GM18508 (cell line): ENCODE measurements around the gene ARID3C.

ENCODE experiments used
- ATAC-seq: cut with Tn5 transposase; IDR thresholded peaks from one replicate; pipeline ENCODE4 v1.9.1; 2021; ENCODE audit warnings: moderate number of reproducible peaks; ENCODE audit not compliant: insufficient read depth, unreplicated experiment

Gene ARID3C

DNA sequence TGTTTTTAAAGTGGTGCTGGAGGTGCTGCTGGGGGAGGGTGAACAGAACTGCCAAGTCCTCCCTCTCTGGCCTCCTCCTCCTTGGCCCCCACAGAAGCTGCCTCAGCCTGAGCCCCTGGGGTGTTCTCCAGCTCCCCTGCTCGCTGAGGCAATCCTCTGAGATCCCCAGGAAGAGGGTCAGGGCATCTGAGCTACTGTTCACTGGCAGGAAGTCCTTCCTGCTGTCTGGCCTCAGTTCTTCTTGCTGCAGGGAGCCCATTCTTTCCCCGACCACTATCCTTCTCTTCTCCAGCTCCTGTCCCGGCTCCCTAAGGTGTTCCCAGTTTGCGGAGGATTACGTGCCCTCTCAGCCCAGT lies 49.1 kb downstream of the ARID3C start:
- ATAC-seq, result no peak

DNA sequence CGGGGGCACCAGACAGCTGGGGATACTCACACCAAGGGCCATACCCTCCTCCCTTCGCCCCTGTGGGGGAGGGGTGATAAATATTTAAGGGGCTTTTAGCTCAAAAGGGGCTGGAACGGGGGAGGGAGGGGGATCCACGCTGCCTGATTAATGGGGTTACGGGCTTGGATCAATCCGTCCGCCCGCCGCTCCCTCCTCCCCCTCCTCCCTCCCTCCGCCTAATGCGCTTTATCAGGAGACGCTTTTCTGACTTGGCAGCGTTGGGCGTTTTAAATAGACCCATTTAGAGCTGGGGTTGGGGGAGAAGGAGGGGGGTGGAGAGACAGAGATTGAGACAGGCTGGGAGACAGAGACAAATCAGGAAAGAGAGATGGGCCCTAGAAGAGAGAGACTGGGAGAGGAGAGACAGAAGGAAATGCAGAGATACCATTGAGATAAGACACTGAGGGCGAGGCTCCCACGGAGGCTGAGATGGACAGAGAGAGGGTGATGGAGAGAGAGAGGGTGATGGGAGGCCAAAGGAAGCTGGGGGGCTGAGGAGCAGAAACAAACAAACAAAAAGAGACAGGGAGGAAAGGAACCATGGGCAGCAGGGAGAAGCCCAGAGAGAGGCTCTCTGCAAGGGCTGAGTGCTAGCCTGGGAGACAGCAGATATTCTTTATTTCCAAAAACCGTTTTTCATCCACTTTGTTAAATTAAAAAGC lies 49.6 kb downstream of the ARID3C start:
- ATAC-seq, result no peak

DNA sequence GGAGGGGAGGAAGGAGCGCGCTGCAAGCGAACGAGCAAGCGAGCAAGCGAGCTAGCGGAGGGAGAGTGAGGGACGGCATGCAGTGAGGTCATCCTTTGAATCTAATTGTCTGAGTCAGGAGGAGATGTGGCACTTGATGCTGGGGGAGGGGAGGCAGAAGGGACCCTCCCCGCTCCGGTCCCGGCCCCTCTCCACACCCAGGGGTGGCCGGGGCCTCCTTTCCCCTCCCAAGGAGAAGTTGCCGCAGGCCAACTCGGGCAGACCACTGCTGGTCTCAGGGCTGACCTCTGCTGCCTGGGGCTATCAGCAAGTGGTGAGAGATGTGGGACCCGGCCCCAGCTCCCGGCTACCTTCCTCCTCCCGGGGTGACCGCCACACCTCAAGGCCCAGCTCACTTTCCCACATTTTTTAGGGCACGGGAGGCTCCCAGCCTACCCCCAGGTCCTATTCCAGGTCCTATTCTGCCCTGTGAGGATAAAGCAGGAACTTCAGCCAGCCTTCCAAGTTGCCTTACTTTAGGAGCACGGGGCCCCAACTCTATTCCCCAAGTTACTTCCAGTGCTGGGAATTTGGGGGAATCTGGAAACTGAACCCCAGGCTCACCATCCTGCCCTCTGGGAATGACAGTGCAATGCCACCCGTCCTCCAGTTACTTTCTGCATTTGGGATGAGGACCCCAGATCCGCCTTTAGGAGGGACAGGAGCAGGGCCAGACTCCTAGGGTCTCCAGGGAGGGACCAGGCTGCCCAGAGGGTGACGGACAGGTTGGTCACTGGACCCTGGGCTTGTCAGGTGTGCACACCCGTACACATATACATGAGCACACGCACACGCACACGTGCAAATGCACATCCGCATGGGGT lies 50.4 kb downstream of the ARID3C start:
- ATAC-seq, result no peak

DNA sequence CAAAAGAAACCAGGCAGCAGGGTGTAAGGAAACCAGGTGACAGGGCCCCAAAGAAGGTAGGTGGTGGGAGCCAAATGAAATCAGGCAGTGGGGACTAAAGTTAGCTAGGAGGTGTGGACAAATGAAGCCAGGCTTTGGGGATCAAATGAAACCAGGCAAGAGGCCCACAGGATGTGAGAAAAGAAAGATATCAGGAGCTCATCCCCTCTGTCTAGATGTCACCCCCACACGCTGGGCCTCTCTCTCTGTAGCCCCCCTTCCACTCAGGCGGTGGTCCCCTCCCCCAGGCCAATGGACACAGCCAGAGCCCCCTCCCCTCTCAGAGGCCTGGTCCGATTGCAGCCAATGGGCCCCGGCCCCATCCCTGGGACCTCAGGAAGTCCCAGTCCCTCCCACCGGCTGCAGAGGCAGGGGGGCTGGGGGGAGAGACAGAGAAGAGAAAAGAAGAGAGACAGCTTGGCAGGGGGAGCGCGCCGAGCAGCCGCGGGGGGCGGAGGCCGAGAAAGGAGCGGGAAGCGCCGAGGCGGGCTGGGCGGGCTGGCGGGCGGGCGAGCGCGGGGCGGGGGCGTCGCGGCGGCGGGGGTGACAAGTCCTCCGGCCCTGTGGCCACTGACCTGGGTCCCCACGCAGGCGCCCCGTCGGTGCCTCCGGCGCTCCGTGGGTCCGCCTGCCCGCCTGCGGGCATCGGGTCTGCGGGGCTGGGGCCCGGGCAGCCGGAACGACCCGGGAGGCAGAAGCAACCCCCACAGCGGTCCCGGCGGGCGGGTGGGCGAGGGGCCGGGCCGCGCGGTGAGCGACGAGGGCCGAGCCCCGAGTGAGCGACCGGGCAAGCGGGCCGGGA lies 51.2 kb downstream of the ARID3C start:
- ATAC-seq, result no peak

DNA sequence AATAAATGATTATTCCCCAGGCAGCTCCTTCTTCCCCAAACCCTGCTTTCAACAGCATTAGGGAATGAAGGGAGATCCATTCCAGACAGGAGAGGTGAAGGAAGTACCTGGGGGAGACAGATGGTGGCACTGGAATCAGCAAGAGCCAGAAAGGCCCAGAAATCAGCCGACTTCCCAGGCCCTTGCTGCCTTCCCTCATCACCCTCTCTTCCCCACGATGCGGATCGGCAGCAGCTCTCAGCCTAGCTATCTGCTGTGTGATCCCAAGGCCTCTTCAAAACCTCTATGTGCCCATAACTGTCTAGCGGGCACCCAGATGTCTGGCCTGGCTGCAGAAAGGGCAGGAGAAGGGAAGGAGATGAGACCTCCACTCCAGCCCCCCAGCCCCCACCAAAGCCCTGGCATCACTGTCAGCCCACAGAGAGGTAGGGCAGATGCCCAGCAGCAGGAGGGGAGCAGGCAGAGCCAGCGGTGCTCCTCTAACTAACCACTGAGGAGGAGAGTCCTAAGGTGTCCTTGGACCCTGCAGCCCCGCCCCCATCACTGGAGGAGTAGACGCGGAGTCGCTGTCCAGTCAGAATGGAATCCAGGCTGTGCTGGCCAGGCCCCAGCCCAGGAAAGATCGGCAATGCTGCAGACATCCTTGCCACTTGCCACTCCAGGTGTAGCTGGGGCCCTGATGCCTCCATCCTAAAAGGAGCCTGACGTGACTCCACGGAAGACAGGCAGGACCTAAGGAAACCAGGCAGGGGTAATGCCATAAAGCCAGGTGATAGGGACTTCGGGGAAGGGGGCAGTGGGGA lies 52.1 kb downstream of the ARID3C start:
- no peak for ATAC-seq

DNA sequence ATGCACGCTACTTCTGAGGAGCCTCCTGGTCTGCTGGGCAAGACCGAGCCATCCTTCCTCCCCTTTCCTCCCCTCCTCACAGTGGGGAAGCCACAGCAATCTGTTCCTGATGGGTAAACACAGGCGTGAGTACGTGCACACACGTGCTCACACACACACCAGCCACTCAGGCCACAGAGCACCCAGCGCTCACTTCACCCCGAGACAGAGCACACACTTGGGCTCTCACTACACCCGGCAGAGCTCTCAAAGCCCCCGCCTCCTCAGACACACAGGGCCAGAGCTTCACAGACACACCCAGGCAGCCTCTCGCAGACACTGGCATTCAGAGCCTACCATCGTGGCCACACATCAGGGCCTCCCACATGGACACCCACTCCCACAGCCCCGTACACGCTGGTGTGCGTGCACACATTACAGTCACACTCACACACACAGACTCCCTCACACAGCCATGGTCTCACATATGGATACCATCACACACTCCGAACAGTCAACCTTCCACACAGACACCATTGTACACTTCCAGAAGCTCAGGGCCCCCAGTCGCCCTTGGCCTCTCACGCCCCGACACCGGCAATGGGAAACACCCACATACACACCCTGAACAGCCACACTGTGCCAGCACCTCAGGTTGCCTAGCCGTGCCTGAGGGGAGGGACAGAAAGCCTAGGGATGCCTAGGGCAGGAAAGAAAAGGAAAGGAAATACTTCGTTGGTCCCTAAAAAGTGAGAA lies 52.8 kb downstream of the ARID3C start:
- no peak for ATAC-seq

DNA sequence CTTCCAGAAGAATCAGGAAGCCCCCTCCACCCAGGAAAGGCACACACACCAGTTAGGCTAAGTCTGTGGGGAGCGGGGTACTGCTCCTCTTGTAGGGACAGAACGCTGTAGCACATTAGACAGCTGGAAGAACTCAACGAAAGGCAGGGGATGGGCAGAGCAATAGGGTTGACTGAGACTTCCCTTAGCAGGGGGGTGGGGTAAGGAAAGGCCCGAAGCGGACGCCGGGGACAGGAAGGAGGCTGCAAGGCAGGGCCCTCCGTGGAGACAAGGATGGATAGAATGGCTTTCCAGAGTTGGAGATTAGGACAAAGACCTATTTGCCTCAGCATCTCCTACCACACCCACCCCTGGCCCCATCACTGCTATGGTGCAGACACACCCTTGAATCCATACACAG lies 53.6 kb downstream of the ARID3C start:
- ATAC-seq, result no peak

DNA sequence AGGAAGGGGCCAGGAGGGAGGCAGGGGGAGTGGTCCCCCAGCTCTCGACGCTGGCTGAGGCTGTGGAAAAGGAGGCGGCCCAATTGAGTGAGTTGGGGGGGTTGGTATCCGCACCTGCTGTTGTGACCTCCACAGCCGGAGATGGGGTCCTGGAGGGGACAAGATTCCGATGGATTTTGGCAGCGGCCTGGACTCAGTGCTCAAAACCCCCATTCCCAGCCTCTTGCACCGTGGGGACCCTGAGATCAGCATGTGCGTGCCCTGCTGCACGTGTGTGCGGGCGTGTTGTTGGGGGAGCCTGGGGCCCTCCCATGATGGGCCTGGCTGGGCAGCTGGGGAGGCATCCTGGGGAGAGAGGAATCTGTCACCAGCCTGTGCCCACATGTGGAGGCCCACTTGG lies 54.3 kb downstream of the ARID3C start:
- no peak for ATAC-seq

DNA sequence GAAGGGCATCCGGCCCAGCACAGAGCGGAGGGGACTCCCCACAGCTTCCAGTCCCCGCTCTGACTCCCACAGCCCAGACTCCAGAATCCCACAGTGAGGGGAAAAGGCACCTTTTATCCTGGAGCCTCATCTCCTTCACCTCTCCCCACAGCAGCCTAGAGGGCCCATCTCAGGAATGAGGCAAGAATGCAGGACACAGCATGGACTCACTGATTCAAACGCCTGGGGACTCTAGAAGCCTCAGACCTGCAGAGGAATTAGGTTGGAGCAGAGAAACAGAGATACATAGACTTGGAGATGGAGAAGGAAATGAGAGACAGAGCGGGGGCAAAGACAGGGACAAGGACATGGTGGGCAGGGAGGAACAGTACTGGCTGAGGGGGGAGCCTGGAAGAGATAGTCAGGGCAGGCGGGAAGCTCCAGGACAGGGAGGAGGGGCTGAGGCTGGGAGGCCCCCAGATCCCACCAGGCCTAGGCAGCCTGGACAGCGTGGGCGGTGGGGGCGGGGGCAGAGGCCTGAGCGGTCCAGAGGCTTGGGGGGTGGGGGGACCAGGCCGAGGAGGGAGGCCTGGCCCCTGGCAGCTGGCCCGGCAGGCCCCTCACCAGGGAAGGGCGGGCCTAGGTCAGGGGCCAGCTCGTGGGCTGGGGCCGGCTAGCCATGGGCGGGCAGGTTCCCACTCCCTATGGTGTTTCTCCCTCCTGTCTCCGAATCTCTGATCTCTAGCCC lies 55.1 kb downstream of the ARID3C start:
- ATAC-seq, result no peak

DNA sequence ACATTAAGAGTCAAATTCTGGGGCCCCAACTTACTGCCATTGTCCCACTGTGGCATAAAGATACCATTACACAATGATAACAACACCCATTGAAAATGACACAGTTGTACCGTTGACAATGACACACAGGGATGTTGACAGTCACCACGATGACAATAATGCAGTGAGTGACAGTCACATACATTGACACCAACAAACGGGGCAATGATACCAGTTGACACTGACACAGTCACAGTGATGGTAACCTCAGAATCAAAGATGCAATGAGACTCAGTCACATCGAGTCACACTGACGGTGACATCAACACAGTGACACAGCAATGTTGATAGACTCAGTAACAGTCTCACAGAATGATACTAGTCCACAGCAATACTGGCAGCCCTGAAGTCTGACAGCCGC lies 56.2 kb downstream of the ARID3C start:
- no peak for ATAC-seq

DNA sequence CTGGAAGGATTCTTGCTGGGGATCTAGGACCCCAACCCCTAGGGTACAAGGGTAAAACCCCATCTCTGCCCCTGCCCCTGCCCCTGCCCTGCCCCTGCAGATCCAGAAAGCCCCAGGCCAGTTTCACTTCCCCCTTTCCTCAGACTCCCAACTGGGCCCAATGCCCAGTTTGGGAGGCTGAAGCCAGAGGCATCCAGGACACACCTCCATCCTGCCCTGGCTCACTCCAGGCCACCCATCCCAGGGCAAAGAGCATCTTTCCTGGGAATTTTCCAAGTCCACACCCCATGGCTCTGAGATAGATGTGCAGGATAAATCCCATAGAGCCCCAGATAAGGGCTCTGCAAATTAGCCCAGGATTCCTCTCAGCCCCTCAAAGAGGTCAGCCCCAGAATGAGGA lies 56.8 kb downstream of the ARID3C start:
- ATAC-seq, result no peak

DNA sequence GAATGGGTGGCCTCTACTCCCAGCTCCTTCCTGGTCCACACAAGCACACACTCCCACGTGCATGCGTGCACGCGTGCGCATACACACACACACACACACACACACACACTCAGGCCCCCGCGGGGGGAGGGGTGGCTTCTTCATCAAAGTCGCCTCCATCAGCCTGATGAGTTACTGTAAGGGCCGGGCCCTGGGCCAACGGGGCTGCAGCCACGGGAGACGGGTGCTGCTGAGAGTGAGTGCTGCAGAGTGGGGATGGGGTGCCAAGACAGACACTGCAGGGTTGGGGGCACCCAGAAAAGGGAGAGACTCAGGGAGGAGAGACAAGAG lies 57.4 kb downstream of the ARID3C start:
- no peak for ATAC-seq
